ENCODE measurements around the gene PARVB. TPM values are rescaled to one million over a fixed set of nuclear protein-coding genes. Genes with fewer than 3 reads are reported as not detected.

PARVB gene
- total and polyA plus RNA-seq, 11 donors, result 54.9 to 172 (median 95.8) TPM

- 41 to 70% (median 49%) methylated on average over 2 to 4 of the region's 4 CpGs for WGBS, 4 donors
- ATAC-seq (peak in 1 of 4 donors; percentile 21), DNase-seq (peak in 1 of 5 donors; percentile 43)
- H3K27me3 ChIP-seq, result no peaks in the 10 kb centered on the region
- peak overlapping the region in 2 of 12 donors; percentile 80 to 86 for H3K27ac ChIP-seq
- peaks cover 0 to 65% (median 6%) of the 10 kb centered on the region in 12 donors for H3K4me1 ChIP-seq
- TF ChIP-seq POLR2A (IDR thresholded peaks at IDR 0.05) (no peak), CTCF (IDR thresholded peaks at IDR 0.05) (no peak)
- no peak overlapping the region for H3K4me3 ChIP-seq
- H3K9me3 ChIP-seq, result no peaks in the 10 kb centered on the region
- intact Hi-C loops (cut with DNase I), result no loop called here
- H3K36me3 ChIP-seq, result peaks cover 0 to 41% (median 13%) of the 10 kb centered on the region in 9 donors
These were observed 119.0 kb downstream of the PARVB start for GRCh38 chr22:44143105-44143474.

GRCh38 chr22:44143579-44143978 is 119.5 kb downstream of the PARVB start:
- H3K9me3 ChIP-seq, result no peaks in the 10 kb centered on the region
- peaks cover 0 to 38% (median 13%) of the 10 kb centered on the region in 9 donors for H3K36me3 ChIP-seq
- TF ChIP-seq CTCF (IDR thresholded peaks at IDR 0.05), result no peak
- no peak for TF ChIP-seq POLR2A (IDR thresholded peaks at IDR 0.05)
- DNase-seq, result peak in 1 of 5 donors; percentile 42
- intact Hi-C loops (cut with DNase I), result no loop called here
- WGBS, 4 donors, result 75 to 80% (median 76%) methylated on average over 1 to 9 of the region's 9 CpGs
- no peak for ATAC-seq
- peak overlapping the region in 2 of 12 donors; percentile 80 to 86 for H3K27ac ChIP-seq
- no peaks in the 10 kb centered on the region for H3K27me3 ChIP-seq
- H3K4me3 ChIP-seq, result no peak overlapping the region
- peaks cover 0 to 65% (median 6%) of the 10 kb centered on the region in 12 donors for H3K4me1 ChIP-seq

GRCh38 chr22:44144046-44144569 is 120.0 kb downstream of the PARVB start:
- H3K27ac ChIP-seq, result peak overlapping the region in 2 of 12 donors; percentile 80 to 86
- ATAC-seq (no peak), DNase-seq (peak in 2 of 5 donors; percentile 20 to 40)
- no peaks in the 10 kb centered on the region for H3K9me3 ChIP-seq
- TF ChIP-seq CTCF (IDR thresholded peaks at IDR 0.05) (no peak), POLR2A (IDR thresholded peaks at IDR 0.05) (no peak)
- 88 to 93% (median 91%) methylated on average over 9 to 10 of the region's 10 CpGs for WGBS, 4 donors
- intact Hi-C loops (cut with DNase I), result no loop called here
- no peak overlapping the region for H3K4me3 ChIP-seq
- peaks cover 0 to 65% (median 6%) of the 10 kb centered on the region in 12 donors for H3K4me1 ChIP-seq
- H3K27me3 ChIP-seq, result no peaks in the 10 kb centered on the region
- H3K36me3 ChIP-seq, result peaks cover 0 to 35% (median 16%) of the 10 kb centered on the region in 9 donors

- H3K27ac ChIP-seq, result peak overlapping the region in 11 of 12 donors; percentile 22 to 86 (median 75)
- TF ChIP-seq CTCF (IDR thresholded peaks at IDR 0.05), result no peak
- TF ChIP-seq POLR2A (IDR thresholded peaks at IDR 0.05), result no peak
- 47 to 65% (median 60%) methylated on average over 7 to 8 of the region's 8 CpGs for WGBS, 4 donors
- intact Hi-C loops (cut with DNase I), result no loop called here
- no peaks in the 10 kb centered on the region for H3K27me3 ChIP-seq
- H3K4me1 ChIP-seq, result peaks cover 0 to 54% (median 6%) of the 10 kb centered on the region in 12 donors
- H3K9me3 ChIP-seq, result no peaks in the 10 kb centered on the region
- H3K36me3 ChIP-seq, result peaks cover 0 to 35% (median 20%) of the 10 kb centered on the region in 9 donors
- H3K4me3 ChIP-seq, result no peak overlapping the region
- peak; percentile 92 to 94 (median 94) for ATAC-seq
- DNase-seq, result peak; percentile 56 to 83 (median 74)
These were observed 121.4 kb downstream of the PARVB start for GRCh38 chr22:44145544-44145943.
